T-helper 1 cell treated with Interleukin-12 subunit alpha and Interleukin-12 subunit beta and Interleukin-4 antibody, amounts not matched to agents 30 μg/mL and 1 μg/mL, for 36 hours (primary cell): ENCODE data around the gene TMEM184B.

ENCODE experiments used
- H3K27ac Mint-ChIP-seq: one replicate; pipeline ENCODE4 v1.8.0; 2021; ENCODE audit warnings: mild to moderate bottlenecking, mixed read lengths
- H3K27me3 Mint-ChIP-seq: one replicate; pipeline ENCODE4 v1.8.0; 2021; ENCODE audit warnings: low read depth, mixed read lengths
- H3K36me3 Mint-ChIP-seq: one replicate; pipeline ENCODE4 v1.8.0; 2021; ENCODE audit warnings: low read depth, mixed read lengths
- H3K4me1 Mint-ChIP-seq: one replicate; pipeline ENCODE4 v1.8.0; 2021; ENCODE audit warnings: low read depth, mixed read lengths
- H3K4me3 Mint-ChIP-seq: one replicate; pipeline ENCODE4 v1.8.0; 2021; ENCODE audit warnings: mild to moderate bottlenecking, moderate library complexity, mixed read lengths
- H3K9me3 Mint-ChIP-seq: one replicate; pipeline ENCODE4 v1.8.0; 2021; ENCODE audit warnings: mixed read lengths

TMEM184B gene

GRCh38 chr22:38175206-38176118, 97.3 kb downstream of the TMEM184B start:
- Mint-ChIP-seq H3K4me1 (peaks cover 45% of the 10 kb centered on the region), H3K27ac (peak overlapping the region; percentile 52), H3K36me3 (peaks cover 1% of the 10 kb centered on the region), H3K27me3 (no peaks in the 10 kb centered on the region), H3K9me3 (no peaks in the 10 kb centered on the region), H3K4me3 (no peak overlapping the region)

GRCh38 chr22:38174626-38175025, 98.2 kb downstream of the TMEM184B start:
- H3K4me1 Mint-ChIP-seq: peaks cover 38% of the 10 kb centered on the region
- peaks cover 1% of the 10 kb centered on the region for H3K36me3 Mint-ChIP-seq
- no peak overlapping the region for H3K4me3 Mint-ChIP-seq
- H3K9me3 Mint-ChIP-seq: no peaks in the 10 kb centered on the region
- H3K27me3 Mint-ChIP-seq: no peaks in the 10 kb centered on the region
- H3K27ac Mint-ChIP-seq: no peak overlapping the region

- Mint-ChIP-seq H3K4me3 (no peak overlapping the region), H3K27me3 (no peaks in the 10 kb centered on the region), H3K27ac (no peak overlapping the region), H3K36me3 (peaks cover 4% of the 10 kb centered on the region), H3K9me3 (no peaks in the 10 kb centered on the region), H3K4me1 (peaks cover 32% of the 10 kb centered on the region)
Measured at GRCh38 chr22:38173641-38173906, 99.2 kb downstream of the TMEM184B start.

- Mint-ChIP-seq H3K4me1 (peaks cover 31% of the 10 kb centered on the region), H3K27ac (no peak overlapping the region), H3K4me3 (no peak overlapping the region), H3K9me3 (no peaks in the 10 kb centered on the region), H3K27me3 (no peaks in the 10 kb centered on the region), H3K36me3 (peaks cover 4% of the 10 kb centered on the region)
Measured at GRCh38 chr22:38172832-38173640, 99.8 kb downstream of the TMEM184B start.

GRCh38 chr22:38171927-38172831, 100.6 kb downstream of the TMEM184B start:
- Mint-ChIP-seq H3K36me3 (peaks cover 7% of the 10 kb centered on the region), H3K27ac (no peak overlapping the region), H3K4me1 (peaks cover 31% of the 10 kb centered on the region), H3K9me3 (no peaks in the 10 kb centered on the region), H3K4me3 (no peak overlapping the region), H3K27me3 (no peaks in the 10 kb centered on the region)

GRCh38 chr22:38170469-38170868, 102.3 kb downstream of the TMEM184B start:
- no peak overlapping the region for H3K4me3 Mint-ChIP-seq
- no peaks in the 10 kb centered on the region for H3K27me3 Mint-ChIP-seq
- H3K4me1 Mint-ChIP-seq: peaks cover 17% of the 10 kb centered on the region
- H3K9me3 Mint-ChIP-seq: no peaks in the 10 kb centered on the region
- peaks cover 10% of the 10 kb centered on the region for H3K36me3 Mint-ChIP-seq
- H3K27ac Mint-ChIP-seq: no peak overlapping the region
